SK-N-SH (cell line): ENCODE measurements around the gene AP3S1.

Experiments used
- EP300 ChIP-seq, 2 experiments: IDR thresholded peaks; 2 replicates each; pipeline versions ENCODE4 v1.4.0 to v1.6.1; 2012; ENCODE audit warnings: borderline replicate concordance in 1 of 2, low read depth in 1 of 2, low read length in 1 of 2
- FOSL2 ChIP-seq: IDR thresholded peaks from 2 replicates; pipeline ENCODE4 v1.4.0; 2012; ENCODE audit warnings: low read depth, mild to moderate bottlenecking, moderate library complexity, borderline replicate concordance
- FOXM1 ChIP-seq: IDR thresholded peaks from 2 replicates; pipeline ENCODE4 v1.4.0; 2012; ENCODE audit warnings: low read depth, mild to moderate bottlenecking
- GABPA ChIP-seq: IDR thresholded peaks from 2 replicates; pipeline ENCODE4 v1.4.0; 2012; ENCODE audit warnings: low read depth, mild to moderate bottlenecking
- POLR2AphosphoS5 ChIP-seq: IDR thresholded peaks from 2 replicates; pipeline ENCODE4 v1.6.1; 2012; ENCODE audit warnings: low read depth, low read length
- RAD21 ChIP-seq: IDR thresholded peaks from 2 replicates; pipeline ENCODE4 v1.6.1; 2012; ENCODE audit warnings: mild to moderate bottlenecking, low read length
- RCOR1 ChIP-seq: fragments of 150-350 bp; IDR thresholded peaks from 2 replicates; pipeline ENCODE4 v1.6.1; 2017; ENCODE audit warnings: antibody characterized with exemption, low read length
- RFX5 ChIP-seq: IDR thresholded peaks from 2 replicates; pipeline ENCODE4 v1.6.1; 2012; ENCODE audit warnings: mild to moderate bottlenecking, improper control_type of control experiment, low read length
- SIN3A ChIP-seq: IDR thresholded peaks from 2 replicates; pipeline ENCODE4 v1.6.1; 2012; ENCODE audit warnings: low read depth, mild to moderate bottlenecking, low read length, moderate library complexity, borderline replicate concordance
- SMC3 ChIP-seq: IDR thresholded peaks from 2 replicates; pipeline ENCODE4 v1.6.1; 2012; ENCODE audit warnings: low read depth, low read length, improper control_type of control experiment
- TF ChIP-seq, protein P1 (sequence below): fragments of 200-600 bp; sonication (generic); IDR thresholded peaks from 2 replicates; pipeline ENCODE4 v1.6.1; 2017; ENCODE audit warnings: antibody characterized with exemption, mild to moderate bottlenecking, moderate library complexity
- TF ChIP-seq, protein P2 (sequence below): IDR thresholded peaks from 2 replicates; pipeline ENCODE4 v1.6.1; 2012; ENCODE audit warnings: mild to moderate bottlenecking, low read depth, low read length, moderate library complexity
- TF ChIP-seq, protein P3 (sequence below): IDR thresholded peaks from 2 replicates; pipeline ENCODE4 v1.4.0; 2012; ENCODE audit warnings: low read depth
- TF ChIP-seq, protein P4 (sequence below): fragments of 150-350 bp; IDR thresholded peaks from 2 replicates; pipeline ENCODE4 v1.6.1; 2017; ENCODE audit warnings: antibody characterized with exemption, low read length, low read depth, borderline replicate concordance

DNA sequence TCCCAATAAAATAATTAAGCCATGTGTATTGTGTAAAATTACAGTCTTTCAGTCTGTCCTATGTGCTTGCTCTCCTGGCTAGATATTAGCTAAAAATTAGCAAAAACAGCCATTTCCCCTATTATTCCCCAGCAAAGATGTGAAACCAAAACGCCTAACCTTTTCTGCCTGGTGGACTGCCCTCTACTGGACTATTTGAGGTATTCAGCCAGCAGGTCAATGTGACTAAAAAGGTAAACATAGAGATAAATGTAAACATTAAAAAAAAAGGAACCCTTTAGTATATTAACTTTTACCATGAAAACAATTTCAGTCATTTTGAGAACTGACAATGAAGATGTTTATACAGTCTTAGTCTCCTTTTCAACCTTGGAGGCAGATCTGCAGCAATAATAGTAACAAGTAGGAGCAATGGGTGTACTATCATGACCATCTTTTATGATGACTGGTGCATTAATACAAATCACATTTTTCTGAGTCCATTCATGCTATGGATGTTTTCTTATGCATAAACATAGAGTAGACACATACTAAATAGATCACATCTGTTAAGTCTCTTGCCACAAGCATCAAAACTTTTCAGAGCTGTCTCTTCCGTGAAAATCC, 10.5 kb upstream of the AP3S1 start:
- TF ChIP-seq FOXM1 = no peak
- TF ChIP-seq, protein P1, sequence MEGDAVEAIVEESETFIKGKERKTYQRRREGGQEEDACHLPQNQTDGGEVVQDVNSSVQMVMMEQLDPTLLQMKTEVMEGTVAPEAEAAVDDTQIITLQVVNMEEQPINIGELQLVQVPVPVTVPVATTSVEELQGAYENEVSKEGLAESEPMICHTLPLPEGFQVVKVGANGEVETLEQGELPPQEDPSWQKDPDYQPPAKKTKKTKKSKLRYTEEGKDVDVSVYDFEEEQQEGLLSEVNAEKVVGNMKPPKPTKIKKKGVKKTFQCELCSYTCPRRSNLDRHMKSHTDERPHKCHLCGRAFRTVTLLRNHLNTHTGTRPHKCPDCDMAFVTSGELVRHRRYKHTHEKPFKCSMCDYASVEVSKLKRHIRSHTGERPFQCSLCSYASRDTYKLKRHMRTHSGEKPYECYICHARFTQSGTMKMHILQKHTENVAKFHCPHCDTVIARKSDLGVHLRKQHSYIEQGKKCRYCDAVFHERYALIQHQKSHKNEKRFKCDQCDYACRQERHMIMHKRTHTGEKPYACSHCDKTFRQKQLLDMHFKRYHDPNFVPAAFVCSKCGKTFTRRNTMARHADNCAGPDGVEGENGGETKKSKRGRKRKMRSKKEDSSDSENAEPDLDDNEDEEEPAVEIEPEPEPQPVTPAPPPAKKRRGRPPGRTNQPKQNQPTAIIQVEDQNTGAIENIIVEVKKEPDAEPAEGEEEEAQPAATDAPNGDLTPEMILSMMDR = peak; percentile 93
- TF ChIP-seq, protein P2, sequence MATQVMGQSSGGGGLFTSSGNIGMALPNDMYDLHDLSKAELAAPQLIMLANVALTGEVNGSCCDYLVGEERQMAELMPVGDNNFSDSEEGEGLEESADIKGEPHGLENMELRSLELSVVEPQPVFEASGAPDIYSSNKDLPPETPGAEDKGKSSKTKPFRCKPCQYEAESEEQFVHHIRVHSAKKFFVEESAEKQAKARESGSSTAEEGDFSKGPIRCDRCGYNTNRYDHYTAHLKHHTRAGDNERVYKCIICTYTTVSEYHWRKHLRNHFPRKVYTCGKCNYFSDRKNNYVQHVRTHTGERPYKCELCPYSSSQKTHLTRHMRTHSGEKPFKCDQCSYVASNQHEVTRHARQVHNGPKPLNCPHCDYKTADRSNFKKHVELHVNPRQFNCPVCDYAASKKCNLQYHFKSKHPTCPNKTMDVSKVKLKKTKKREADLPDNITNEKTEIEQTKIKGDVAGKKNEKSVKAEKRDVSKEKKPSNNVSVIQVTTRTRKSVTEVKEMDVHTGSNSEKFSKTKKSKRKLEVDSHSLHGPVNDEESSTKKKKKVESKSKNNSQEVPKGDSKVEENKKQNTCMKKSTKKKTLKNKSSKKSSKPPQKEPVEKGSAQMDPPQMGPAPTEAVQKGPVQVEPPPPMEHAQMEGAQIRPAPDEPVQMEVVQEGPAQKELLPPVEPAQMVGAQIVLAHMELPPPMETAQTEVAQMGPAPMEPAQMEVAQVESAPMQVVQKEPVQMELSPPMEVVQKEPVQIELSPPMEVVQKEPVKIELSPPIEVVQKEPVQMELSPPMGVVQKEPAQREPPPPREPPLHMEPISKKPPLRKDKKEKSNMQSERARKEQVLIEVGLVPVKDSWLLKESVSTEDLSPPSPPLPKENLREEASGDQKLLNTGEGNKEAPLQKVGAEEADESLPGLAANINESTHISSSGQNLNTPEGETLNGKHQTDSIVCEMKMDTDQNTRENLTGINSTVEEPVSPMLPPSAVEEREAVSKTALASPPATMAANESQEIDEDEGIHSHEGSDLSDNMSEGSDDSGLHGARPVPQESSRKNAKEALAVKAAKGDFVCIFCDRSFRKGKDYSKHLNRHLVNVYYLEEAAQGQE = no peak
- TF ChIP-seq, protein P3, sequence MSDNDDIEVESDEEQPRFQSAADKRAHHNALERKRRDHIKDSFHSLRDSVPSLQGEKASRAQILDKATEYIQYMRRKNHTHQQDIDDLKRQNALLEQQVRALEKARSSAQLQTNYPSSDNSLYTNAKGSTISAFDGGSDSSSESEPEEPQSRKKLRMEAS = no peak
- TF ChIP-seq RFX5 = no peak
- peak; percentile 68 for TF ChIP-seq RAD21
- TF ChIP-seq GABPA = no peak
- no peak for TF ChIP-seq FOSL2
- no peak for TF ChIP-seq RCOR1
- no peak for TF ChIP-seq EP300 (IDR thresholded peaks at IDR 0.05; ENCODE audit: borderline replicate concordance in 1 of 2, low read depth in 1 of 2, low read length in 1 of 2)
- TF ChIP-seq, protein P4, sequence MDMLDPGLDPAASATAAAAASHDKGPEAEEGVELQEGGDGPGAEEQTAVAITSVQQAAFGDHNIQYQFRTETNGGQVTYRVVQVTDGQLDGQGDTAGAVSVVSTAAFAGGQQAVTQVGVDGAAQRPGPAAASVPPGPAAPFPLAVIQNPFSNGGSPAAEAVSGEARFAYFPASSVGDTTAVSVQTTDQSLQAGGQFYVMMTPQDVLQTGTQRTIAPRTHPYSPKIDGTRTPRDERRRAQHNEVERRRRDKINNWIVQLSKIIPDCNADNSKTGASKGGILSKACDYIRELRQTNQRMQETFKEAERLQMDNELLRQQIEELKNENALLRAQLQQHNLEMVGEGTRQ = no peak
- no peak for TF ChIP-seq POLR2AphosphoS5
- peak; percentile 68 for TF ChIP-seq SMC3
- no peak for TF ChIP-seq SIN3A
